Dedifferentiated amniotic fluid mesenchymal stem cell (primary cell): ENCODE results near the gene TMEM263.
A peak's percentile ranks its signal among the peaks of the same experiment; 100 is the strongest.
"Not testable (repeated sequence)": the region's sequence is repeated elsewhere in the genome, so short reads cannot be mapped to it uniquely, and the experiment has no call there.

ENCODE experiments used
- DNase-seq: peaks from one replicate; pipeline ENCODE4 v3.0.0-alpha.2; 2016; ENCODE audit errors: extremely low spot score

Gene TMEM263

GRCh38 chr12:106986135-106986534 lies 30.4 kb downstream of the TMEM263 start:
- DNase-seq, result no peak

GRCh38 chr12:106986625-106987389 lies 31.1 kb downstream of the TMEM263 start, which contains the start of gene MTERF2:
MTERF2 (minus strand) TSS chr12:106987146; CDS start chr12:106978714, 8,432 bp downstream.
- DNase-seq, result peak; percentile 95

- DNase-seq, result no peak
These were observed 32.1 kb downstream of the TMEM263 start for GRCh38 chr12:106987846-106988245.

- peak; percentile 77 for DNase-seq
These were observed 39.0 kb downstream of the TMEM263 start for GRCh38 chr12:106994579-106995220.

- not testable (repeated sequence) for DNase-seq
These were observed 40.4 kb downstream of the TMEM263 start for GRCh38 chr12:106996102-106996501.

GRCh38 chr12:106997916-106998315 lies 42.2 kb downstream of the TMEM263 start:
- no peak for DNase-seq

- DNase-seq, result no peak
These were observed 43.7 kb downstream of the TMEM263 start for GRCh38 chr12:106999446-106999845.

GRCh38 chr12:107002665-107003064 lies 47.0 kb downstream of the TMEM263 start:
- not testable (repeated sequence) for DNase-seq

GRCh38 chr12:107007411-107007810 lies 51.7 kb downstream of the TMEM263 start:
- no peak for DNase-seq

- no peak for DNase-seq
These were observed 55.8 kb downstream of the TMEM263 start for GRCh38 chr12:107011519-107011918.

GRCh38 chr12:107012736-107013425 lies 57.2 kb downstream of the TMEM263 start:
- no peak for DNase-seq

- DNase-seq, result no peak
These were observed 58.3 kb downstream of the TMEM263 start for GRCh38 chr12:107014055-107014454.

GRCh38 chr12:107017042-107017441 lies 61.3 kb downstream of the TMEM263 start:
- DNase-seq, result no peak

- no peak for DNase-seq
These were observed 63.8 kb downstream of the TMEM263 start for GRCh38 chr12:107019546-107019945.
